ENCODE data around the gene PSPN.
A peak's percentile ranks its signal among the peaks of the same experiment; 100 is the strongest.

The PSPN gene

GRCh38 chr19:6417713-6418561 lies 42.2 kb upstream of the PSPN start:
- DNase-seq (ENCODE audit: low read depth), result no peak
- TF ChIP-seq, protein P1, sequence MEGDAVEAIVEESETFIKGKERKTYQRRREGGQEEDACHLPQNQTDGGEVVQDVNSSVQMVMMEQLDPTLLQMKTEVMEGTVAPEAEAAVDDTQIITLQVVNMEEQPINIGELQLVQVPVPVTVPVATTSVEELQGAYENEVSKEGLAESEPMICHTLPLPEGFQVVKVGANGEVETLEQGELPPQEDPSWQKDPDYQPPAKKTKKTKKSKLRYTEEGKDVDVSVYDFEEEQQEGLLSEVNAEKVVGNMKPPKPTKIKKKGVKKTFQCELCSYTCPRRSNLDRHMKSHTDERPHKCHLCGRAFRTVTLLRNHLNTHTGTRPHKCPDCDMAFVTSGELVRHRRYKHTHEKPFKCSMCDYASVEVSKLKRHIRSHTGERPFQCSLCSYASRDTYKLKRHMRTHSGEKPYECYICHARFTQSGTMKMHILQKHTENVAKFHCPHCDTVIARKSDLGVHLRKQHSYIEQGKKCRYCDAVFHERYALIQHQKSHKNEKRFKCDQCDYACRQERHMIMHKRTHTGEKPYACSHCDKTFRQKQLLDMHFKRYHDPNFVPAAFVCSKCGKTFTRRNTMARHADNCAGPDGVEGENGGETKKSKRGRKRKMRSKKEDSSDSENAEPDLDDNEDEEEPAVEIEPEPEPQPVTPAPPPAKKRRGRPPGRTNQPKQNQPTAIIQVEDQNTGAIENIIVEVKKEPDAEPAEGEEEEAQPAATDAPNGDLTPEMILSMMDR (IDR thresholded peaks at IDR 0.05; ENCODE audit: low read depth, low read length, missing control alignments), result peak; percentile 4
- H3K4me3 ChIP-seq (ENCODE audit: low read depth, low read length), result no peak overlapping the region

GRCh38 chr19:6416658-6417405 lies 41.1 kb upstream of the PSPN start:
- no peak for DNase-seq (ENCODE audit: low read depth)
- H3K4me3 ChIP-seq (ENCODE audit: low read depth, low read length), result no peak overlapping the region
- TF ChIP-seq, protein P1 (IDR thresholded peaks at IDR 0.05; ENCODE audit: low read depth, low read length, missing control alignments), result no peak

- H3K4me3 ChIP-seq (ENCODE audit: low read depth, low read length), result no peak overlapping the region
- TF ChIP-seq, protein P1 (IDR thresholded peaks at IDR 0.05; ENCODE audit: low read depth, low read length, missing control alignments), result no peak
- DNase-seq (ENCODE audit: low read depth), result no peak
Observed at GRCh38 chr19:6415591-6416190, 40.0 kb upstream of the PSPN start.

GRCh38 chr19:6414793-6415590 lies 39.3 kb upstream of the PSPN start:
- no peak overlapping the region for H3K4me3 ChIP-seq (ENCODE audit: low read depth, low read length)
- DNase-seq (ENCODE audit: low read depth), result no peak
- TF ChIP-seq, protein P1 (IDR thresholded peaks at IDR 0.05; ENCODE audit: low read depth, low read length, missing control alignments), result no peak

- TF ChIP-seq, protein P1 (IDR thresholded peaks at IDR 0.05; ENCODE audit: low read depth, low read length, missing control alignments), result no peak
- no peak overlapping the region for H3K4me3 ChIP-seq (ENCODE audit: low read depth, low read length)
- DNase-seq (ENCODE audit: low read depth), result no peak
Observed at GRCh38 chr19:6413721-6414643, 38.2 kb upstream of the PSPN start.

Measured in GM12864 (cell line).